ENCODE measurements around the gene PADI4. TPM values are rescaled to one million over a fixed set of nuclear protein-coding genes. Genes with fewer than 3 reads are reported as not detected.
"Not testable (repeated sequence)": the region's sequence is repeated elsewhere in the genome, so short reads cannot be mapped to it uniquely, and the experiment has no call there.

The PADI4 gene
- total and polyA plus RNA-seq, 3 donors from 2014 or later: 0.16 to 0.32 TPM; not detected in 1

GRCh38 chr1:17318262-17318661 is 10.3 kb downstream of the PADI4 start:
- no peak for TF ChIP-seq CTCF (IDR thresholded peaks at IDR 0.05)
- no peak for TF ChIP-seq POLR2A (IDR thresholded peaks at IDR 0.05)
- Histone ChIP-seq H3K4me3 (no peak overlapping the region), H3K9me3 (no peaks in the 10 kb centered on the region), H3K27ac (no peak overlapping the region), H3K36me3 (ENCODE audit: low read depth, missing control alignments) (no peaks in the 10 kb centered on the region), H3K4me1 (peaks cover 4% of the 10 kb centered on the region), H3K27me3 (no peaks in the 10 kb centered on the region)
- intact Hi-C loops (cut with DNase I; ENCODE audit: low total_unique reads): no loop called here
- WGBS, 2 donors: 81 to 86% methylated on average over 6 of the region's 6 CpGs
- no peak for DNase-seq

- Histone ChIP-seq H3K4me3 (no peak overlapping the region), H3K36me3 (ENCODE audit: low read depth, missing control alignments) (no peaks in the 10 kb centered on the region), H3K27me3 (no peaks in the 10 kb centered on the region), H3K9me3 (no peaks in the 10 kb centered on the region), H3K27ac (no peak overlapping the region), H3K4me1 (no peaks in the 10 kb centered on the region)
- WGBS, 2 donors: 79 to 83% methylated on average over 11 of the region's 11 CpGs
- intact Hi-C loops (cut with DNase I; ENCODE audit: low total_unique reads): no loop called here
- no peak for DNase-seq
- no peak for TF ChIP-seq POLR2A (IDR thresholded peaks at IDR 0.05)
- no peak for TF ChIP-seq CTCF (IDR thresholded peaks at IDR 0.05)
These were observed 11.8 kb downstream of the PADI4 start for GRCh38 chr1:17319561-17320350.

- H3K27ac ChIP-seq; H3K27me3 ChIP-seq; DNase-seq; H3K4me1 ChIP-seq; H3K36me3 ChIP-seq (ENCODE audit: low read depth, missing control alignments); H3K4me3 ChIP-seq; H3K9me3 ChIP-seq; intact Hi-C loops (cut with DNase I; ENCODE audit: low total_unique reads): not testable (repeated sequence)
- 84 to 89% methylated on average over 6 of the region's 6 CpGs for WGBS, 2 donors
These were observed 13.9 kb downstream of the PADI4 start for GRCh38 chr1:17321857-17322390.

- WGBS, 2 donors: 87 to 89% methylated on average over 5 of the region's 5 CpGs
- intact Hi-C loops (cut with DNase I; ENCODE audit: low total_unique reads): no loop called here
- TF ChIP-seq POLR2A (IDR thresholded peaks at IDR 0.05) (no peak), CTCF (IDR thresholded peaks at IDR 0.05) (no peak)
- Histone ChIP-seq H3K36me3 (ENCODE audit: low read depth, missing control alignments) (no peaks in the 10 kb centered on the region), H3K9me3 (no peaks in the 10 kb centered on the region), H3K4me3 (no peak overlapping the region), H3K27ac (no peak overlapping the region), H3K27me3 (no peaks in the 10 kb centered on the region), H3K4me1 (no peaks in the 10 kb centered on the region)
- no peak for DNase-seq
These were observed 20.9 kb downstream of the PADI4 start for GRCh38 chr1:17328855-17329254.

- 89 to 94% methylated on average over 4 of the region's 4 CpGs for WGBS, 2 donors
- intact Hi-C loops (cut with DNase I; ENCODE audit: low total_unique reads): no loop called here
These were observed 21.6 kb downstream of the PADI4 start for GRCh38 chr1:17329610-17330009.

More at GRCh38 chr1:17329610-17330009, 21.6 kb downstream of the PADI4 start:
- Histone ChIP-seq H3K4me1 (no peaks in the 10 kb centered on the region), H3K27me3 (no peaks in the 10 kb centered on the region), H3K27ac (no peak overlapping the region), H3K9me3 (no peaks in the 10 kb centered on the region), H3K4me3 (no peak overlapping the region), H3K36me3 (ENCODE audit: low read depth, missing control alignments) (no peaks in the 10 kb centered on the region)
- no peak for TF ChIP-seq CTCF (IDR thresholded peaks at IDR 0.05)
- TF ChIP-seq POLR2A (IDR thresholded peaks at IDR 0.05): no peak
- no peak for DNase-seq

Measured in testis (tissue), 3 donors.